ENCODE data around the gene RPTOR.

RPTOR gene

DNA sequence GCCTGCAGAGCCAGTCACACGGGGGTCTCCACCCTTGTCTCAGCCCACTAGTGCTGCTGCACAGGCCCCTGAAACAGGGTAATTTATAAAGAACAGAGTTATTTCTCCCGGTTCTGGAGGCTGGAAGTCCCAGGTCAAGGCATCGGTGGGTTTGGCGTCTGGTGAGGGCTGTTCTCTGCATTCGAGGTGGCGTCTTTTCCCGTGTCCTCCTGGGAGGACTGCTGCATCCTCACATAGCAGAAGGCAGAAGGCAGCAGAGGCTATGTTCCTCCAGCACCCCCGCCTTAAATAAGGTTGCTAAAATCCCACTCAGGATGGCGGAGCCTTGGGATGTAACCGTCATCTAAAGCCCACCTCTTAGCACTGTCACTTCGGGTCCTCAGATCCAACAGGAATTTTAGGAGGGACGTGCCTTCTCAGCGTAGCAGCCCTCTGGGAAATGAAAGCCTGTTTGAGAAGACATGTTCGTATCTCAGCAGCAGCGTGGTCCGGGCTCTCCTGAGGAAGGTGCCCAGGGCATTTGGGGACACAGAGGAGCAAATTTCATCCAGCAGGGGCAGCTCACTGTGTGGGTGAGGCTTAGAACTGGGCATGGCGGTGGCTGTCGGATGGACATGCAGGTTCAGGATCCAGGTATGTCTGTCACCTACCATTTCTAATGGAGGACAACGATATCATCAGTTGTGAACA is 225.4 kb downstream of the RPTOR start:
- TF ChIP-seq, protein P1, sequence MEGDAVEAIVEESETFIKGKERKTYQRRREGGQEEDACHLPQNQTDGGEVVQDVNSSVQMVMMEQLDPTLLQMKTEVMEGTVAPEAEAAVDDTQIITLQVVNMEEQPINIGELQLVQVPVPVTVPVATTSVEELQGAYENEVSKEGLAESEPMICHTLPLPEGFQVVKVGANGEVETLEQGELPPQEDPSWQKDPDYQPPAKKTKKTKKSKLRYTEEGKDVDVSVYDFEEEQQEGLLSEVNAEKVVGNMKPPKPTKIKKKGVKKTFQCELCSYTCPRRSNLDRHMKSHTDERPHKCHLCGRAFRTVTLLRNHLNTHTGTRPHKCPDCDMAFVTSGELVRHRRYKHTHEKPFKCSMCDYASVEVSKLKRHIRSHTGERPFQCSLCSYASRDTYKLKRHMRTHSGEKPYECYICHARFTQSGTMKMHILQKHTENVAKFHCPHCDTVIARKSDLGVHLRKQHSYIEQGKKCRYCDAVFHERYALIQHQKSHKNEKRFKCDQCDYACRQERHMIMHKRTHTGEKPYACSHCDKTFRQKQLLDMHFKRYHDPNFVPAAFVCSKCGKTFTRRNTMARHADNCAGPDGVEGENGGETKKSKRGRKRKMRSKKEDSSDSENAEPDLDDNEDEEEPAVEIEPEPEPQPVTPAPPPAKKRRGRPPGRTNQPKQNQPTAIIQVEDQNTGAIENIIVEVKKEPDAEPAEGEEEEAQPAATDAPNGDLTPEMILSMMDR (IDR thresholded peaks at IDR 0.05; ENCODE audit: extremely low read depth, missing control alignments) = no peak
- DNase-seq (ENCODE audit: low spot score) = no peak

DNA sequence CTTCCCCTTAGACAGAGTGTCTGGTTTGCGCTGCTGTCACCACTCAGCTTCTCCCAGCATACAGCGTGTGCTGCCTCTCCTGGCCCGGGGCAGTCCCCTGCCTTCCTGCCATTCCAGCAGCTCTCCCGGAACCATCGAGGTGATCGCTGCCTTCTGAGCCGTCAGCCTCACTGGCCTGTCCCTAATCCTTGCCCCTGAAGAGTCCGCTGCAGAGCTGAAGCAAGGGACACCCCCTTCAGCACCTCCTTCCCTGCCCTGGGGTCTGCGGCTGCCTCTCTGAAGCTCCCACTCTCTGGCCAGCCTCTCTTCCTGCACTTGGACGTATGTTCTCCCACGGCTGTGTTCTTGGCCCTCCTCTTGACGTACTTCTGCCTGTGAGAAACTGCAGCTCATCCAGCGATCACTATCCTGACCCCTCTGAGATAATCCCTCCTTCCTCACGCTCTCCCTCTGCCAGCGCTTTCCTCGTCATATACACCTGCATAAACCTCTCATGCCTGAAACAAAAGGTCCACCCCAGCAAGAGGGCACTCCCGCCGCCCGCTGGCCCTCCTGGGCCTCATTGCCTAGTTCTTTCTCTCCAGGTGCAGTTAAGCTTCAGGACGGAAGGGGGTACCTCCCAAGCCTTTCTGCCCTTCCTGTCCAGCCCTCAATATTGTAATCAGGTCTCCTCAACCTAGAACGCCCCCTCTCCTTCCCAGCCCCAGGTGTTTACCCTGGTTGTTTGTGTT is 226.4 kb downstream of the RPTOR start:
- TF ChIP-seq, protein P1 (IDR thresholded peaks at IDR 0.05; ENCODE audit: extremely low read depth, missing control alignments) = no peak
- DNase-seq (ENCODE audit: low spot score) = no peak

DNA sequence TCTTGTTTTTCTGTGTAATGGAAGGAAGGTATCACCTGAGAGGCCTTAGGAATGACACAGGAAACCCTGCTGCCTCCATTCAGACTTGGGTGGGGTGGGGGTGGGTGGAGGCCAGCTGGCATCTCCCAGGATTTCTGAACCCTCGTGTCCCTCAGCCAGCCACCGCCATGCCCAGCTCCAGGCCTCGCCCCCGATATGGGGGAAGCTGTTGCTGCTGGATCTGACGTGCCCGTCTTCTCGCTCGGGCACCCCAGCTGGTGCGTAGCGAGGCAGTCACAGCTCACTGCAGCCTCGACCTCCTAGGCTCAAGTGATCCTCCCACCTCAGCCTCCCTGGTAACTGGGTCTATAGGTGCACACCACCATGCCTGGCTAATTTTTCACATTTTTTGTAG is 227.0 kb downstream of the RPTOR start:
- TF ChIP-seq, protein P1 (IDR thresholded peaks at IDR 0.05; ENCODE audit: extremely low read depth, missing control alignments) = no peak
- no peak for DNase-seq (ENCODE audit: low spot score)

DNA sequence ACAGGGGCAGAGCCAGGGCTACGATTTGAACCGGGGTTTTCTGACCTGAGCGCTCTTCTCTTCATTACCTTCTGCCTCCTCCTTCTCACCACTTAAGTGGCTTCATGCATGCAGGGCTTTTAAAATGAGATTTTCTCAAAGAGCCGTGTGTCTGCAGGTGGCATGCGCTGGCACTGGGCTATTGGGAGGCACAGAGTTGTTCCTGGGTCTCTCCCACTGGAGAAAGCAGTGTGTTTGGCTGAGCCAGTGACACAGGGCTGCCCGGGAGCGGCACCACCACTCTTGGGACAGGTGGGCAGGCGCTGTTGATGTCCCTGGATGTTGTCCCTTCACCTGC is 228.2 kb downstream of the RPTOR start:
- TF ChIP-seq, protein P1 (IDR thresholded peaks at IDR 0.05; ENCODE audit: extremely low read depth, missing control alignments) = no peak
- DNase-seq (ENCODE audit: low spot score) = no peak

DNA sequence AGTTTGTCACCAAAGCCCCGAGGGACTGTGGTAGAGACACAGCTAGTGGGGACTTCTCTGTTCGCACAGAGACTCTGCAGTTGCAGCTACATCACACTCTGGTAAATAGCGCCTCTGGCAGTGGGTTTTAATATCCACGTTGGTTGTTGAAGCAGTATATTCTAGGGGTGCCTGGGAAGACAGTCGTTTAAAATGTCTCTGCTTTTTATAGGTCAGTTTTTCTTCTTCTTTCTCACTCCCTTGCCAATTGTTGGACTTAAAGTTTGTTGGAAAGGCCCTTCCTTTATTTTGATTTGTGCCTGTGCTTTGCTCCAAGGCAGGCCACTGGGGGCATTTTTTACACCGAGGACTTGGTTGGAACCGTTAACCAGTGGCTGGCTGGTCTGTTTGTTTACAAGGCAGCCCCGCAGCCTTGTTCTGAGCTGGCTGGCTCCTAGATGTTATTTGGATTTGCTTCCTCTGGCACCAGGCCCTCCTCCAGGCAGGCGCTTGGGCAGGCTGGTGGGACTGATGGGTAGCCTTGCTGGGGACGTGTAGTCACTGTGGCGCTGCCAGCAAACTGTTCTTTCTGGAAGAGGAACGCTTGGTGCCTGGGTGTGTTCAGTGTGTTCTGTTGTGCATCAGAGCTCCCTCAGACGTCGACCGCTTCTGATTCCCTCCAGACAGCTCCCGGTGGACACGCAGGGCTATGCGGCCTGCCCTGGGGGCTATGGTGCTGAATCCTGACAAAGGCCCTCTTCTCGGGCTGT is 228.8 kb downstream of the RPTOR start:
- TF ChIP-seq, protein P1 (IDR thresholded peaks at IDR 0.05; ENCODE audit: extremely low read depth, missing control alignments) = no peak
- no peak for DNase-seq (ENCODE audit: low spot score)

DNA sequence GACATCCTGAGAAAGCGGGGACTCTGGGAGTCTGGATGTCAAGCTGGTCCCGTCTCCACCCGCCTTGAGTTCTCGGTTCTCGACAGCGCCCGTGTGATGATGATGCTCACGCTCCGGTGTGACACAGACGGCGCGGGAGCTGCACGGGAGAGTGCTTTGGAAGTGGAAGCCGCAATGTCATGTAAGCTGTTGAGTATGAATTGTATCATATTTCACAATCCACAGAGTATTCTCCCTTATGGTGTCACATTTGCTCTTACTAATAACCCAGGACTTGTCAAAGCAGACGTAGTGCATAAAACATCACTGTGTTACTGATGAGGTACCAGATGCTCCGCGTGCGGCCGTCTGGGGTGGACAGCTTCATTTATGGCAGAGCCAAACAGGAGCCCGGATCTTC is 229.5 kb downstream of the RPTOR start:
- TF ChIP-seq, protein P1 (IDR thresholded peaks at IDR 0.05; ENCODE audit: extremely low read depth, missing control alignments) = no peak
- no peak for DNase-seq (ENCODE audit: low spot score)

All from GM20000 (cell line).